ENCODE measurements around the gene SGSM2. TPM values are rescaled to one million over a fixed set of nuclear protein-coding genes. Genes with fewer than 3 reads are reported as not detected.

SGSM2 gene
- total RNA-seq, 1 experiment from 2014 or later = 49.0 TPM

GRCh38 chr17:2383628-2384167 is 46.4 kb downstream of the SGSM2 start:
- H3K4me1 ChIP-seq (ENCODE audit: control insufficient read depth, insufficient read depth, low read length) = peaks cover 12% of the 10 kb centered on the region
- in situ Hi-C loops (cut with HindIII; ENCODE audit: low pct_unique_long_range_greater_than_20kb, low sequenced_read_pairs) = no loop called here
- ATAC-seq (no peak), DNase-seq (ENCODE audit: low read depth, low spot score) (no peak)
- POLR2A ChIA-PET = interaction anchor here (0.7 kb wide), 1 partner anchor 74 kb away, joined by 5 read pairs; no protein-coding TSS in a partner anchor
- no TSS peak for BruUV-seq (replicated peaks)
- no peaks in the 10 kb centered on the region for H3K27me3 ChIP-seq (ENCODE audit: control insufficient read depth, insufficient read depth, low read length)
- 0 out of 2 replicates have a peak overlapping the region, but pooled peaks have one; percentile 44 for H3K27ac ChIP-seq (ENCODE audit: low read length)
- H3K4me3 ChIP-seq (ENCODE audit: low read depth in 2 of 2, low read length in 2 of 2) = no peak overlapping the region
- H3K36me3 ChIP-seq (ENCODE audit: control insufficient read depth, insufficient read depth, low read length) = no peaks in the 10 kb centered on the region
- intact Hi-C loops (cut with micrococcal nuclease; ENCODE audit: unreplicated experiment) = loop anchor here (1.0 kb wide), 1 partner anchor 33 kb away; no protein-coding TSS in a partner anchor
- CTCF ChIA-PET = interaction anchor here (0.7 to 4.4 kb wide), 3 partner anchors 29 to 333 kb away, joined by 3 to 58 read pairs (median 3); no protein-coding TSS in a partner anchor
- TF ChIP-seq CTCF (IDR thresholded peaks at IDR 0.05) = no peak
- TF ChIP-seq SIN3A (IDR thresholded peaks at IDR 0.05; ENCODE audit: borderline replicate concordance, insufficient read depth, low read depth, low read length) = no peak
- no peak for TF ChIP-seq TCF7L2 (IDR thresholded peaks at IDR 0.05; ENCODE audit: low read depth, low read length)
- no peak for TF ChIP-seq POLR2AphosphoS5 (IDR thresholded peaks at IDR 0.05; ENCODE audit: low read depth, low read length)
- TF ChIP-seq REST (IDR thresholded peaks at IDR 0.05; ENCODE audit: insufficient read depth in 1 of 2, low read depth in 2 of 2, low read length in 1 of 2) = no peak
- no peaks in the 10 kb centered on the region for H3K9me3 ChIP-seq (ENCODE audit: control insufficient read depth, insufficient read depth, low read depth, low read length)

- intact Hi-C loops (cut with micrococcal nuclease; ENCODE audit: unreplicated experiment) = no loop called here
- no peak for ATAC-seq
- DNase-seq (ENCODE audit: low read depth, low spot score) = no peak
- in situ Hi-C loops (cut with HindIII; ENCODE audit: low pct_unique_long_range_greater_than_20kb, low sequenced_read_pairs) = no loop called here
- H3K36me3 ChIP-seq (ENCODE audit: control insufficient read depth, insufficient read depth, low read length) = no peaks in the 10 kb centered on the region
- peaks cover 12% of the 10 kb centered on the region for H3K4me1 ChIP-seq (ENCODE audit: control insufficient read depth, insufficient read depth, low read length)
- no peak overlapping the region for H3K27ac ChIP-seq (ENCODE audit: low read length)
- no peak for TF ChIP-seq CTCF (IDR thresholded peaks at IDR 0.05)
- no peak for TF ChIP-seq SIN3A (IDR thresholded peaks at IDR 0.05; ENCODE audit: borderline replicate concordance, insufficient read depth, low read depth, low read length)
- TF ChIP-seq POLR2AphosphoS5 (IDR thresholded peaks at IDR 0.05; ENCODE audit: low read depth, low read length) = no peak
- no peak for TF ChIP-seq TCF7L2 (IDR thresholded peaks at IDR 0.05; ENCODE audit: low read depth, low read length)
- TF ChIP-seq REST (IDR thresholded peaks at IDR 0.05; ENCODE audit: insufficient read depth in 1 of 2, low read depth in 2 of 2, low read length in 1 of 2) = no peak
- no peaks in the 10 kb centered on the region for H3K9me3 ChIP-seq (ENCODE audit: control insufficient read depth, insufficient read depth, low read depth, low read length)
- ChIA-PET POLR2A (no interaction called here), CTCF (interaction anchor here (4.4 kb wide), 1 partner anchor 32 kb away, joined by 58 read pairs; no protein-coding TSS in a partner anchor)
- no peaks in the 10 kb centered on the region for H3K27me3 ChIP-seq (ENCODE audit: control insufficient read depth, insufficient read depth, low read length)
- H3K4me3 ChIP-seq (ENCODE audit: low read depth in 2 of 2, low read length in 2 of 2) = no peak overlapping the region
- BruUV-seq (replicated peaks) = no TSS peak
Measured at GRCh38 chr17:2384439-2385127, 47.3 kb downstream of the SGSM2 start.
